SHP77 treated with DMSO at 0.1 percent for 48 hours (cell line): Measurements from ENCODE around the gene TEKT2.

ENCODE experiments used
- DNase-seq: peaks from one replicate; lab custom pipeline; 2025; lab: John Stamatoyannopoulos, UW

The TEKT2 gene, protein sequence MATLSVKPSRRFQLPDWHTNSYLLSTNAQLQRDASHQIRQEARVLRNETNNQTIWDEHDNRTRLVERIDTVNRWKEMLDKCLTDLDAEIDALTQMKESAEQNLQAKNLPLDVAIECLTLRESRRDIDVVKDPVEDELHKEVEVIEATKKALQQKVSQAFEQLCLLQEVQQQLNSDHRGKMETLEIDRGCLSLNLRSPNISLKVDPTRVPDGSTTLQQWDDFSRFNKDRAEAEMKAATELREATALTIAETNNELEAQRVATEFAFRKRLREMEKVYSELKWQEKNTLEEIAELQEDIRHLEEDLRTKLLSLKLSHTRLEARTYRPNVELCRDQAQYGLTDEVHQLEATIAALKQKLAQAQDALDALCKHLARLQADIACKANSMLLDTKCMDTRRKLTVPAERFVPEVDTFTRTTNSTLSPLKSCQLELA

DNA sequence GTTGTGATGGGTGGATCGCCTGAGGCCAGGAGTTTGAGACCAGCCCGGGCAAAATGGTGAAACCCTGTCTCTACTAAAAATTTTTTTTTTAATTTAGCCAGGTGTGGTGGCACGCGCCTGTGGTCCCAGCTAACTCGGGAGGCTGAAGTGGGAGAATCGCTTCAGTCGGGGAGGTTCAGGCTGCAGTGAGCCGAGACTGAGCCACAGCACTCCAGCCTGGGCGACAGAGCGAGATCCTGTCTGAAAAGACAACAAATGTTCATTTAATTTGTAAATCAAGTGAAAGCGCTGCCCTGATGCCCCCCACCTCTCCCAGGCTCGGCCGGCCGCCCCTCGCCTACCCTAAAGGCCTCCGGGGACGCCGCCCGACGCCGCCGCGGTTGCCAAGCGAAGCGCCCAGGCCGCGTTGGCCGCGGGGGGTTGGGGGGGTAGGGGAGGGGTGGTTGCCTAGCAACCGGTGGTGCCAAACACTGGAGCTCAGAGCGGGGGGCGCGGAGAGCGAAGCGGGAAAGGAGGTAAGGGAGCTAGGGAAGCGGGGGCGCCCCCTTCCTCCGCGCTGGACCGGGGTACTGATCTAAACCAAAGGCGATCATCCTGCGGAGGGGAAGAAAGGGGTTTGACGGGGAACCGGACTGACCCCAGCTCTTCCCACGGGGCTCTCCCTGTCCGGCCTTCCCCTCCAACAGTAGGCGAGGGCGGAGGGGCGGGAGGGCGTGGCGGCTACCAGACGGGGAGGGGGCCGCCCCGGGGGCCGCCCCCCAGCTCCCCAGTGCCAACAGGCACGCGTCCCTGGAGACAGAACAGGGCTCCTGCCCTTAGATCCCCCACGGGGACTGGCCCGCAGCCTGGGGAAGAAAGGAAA lies at the start of gene TEKT2:
TEKT2 (plus strand) TSS at position 460 of the 862 bp plus-strand sequence. CDS start 828 bp downstream, outside the sequence.
- no peak for DNase-seq

DNA sequence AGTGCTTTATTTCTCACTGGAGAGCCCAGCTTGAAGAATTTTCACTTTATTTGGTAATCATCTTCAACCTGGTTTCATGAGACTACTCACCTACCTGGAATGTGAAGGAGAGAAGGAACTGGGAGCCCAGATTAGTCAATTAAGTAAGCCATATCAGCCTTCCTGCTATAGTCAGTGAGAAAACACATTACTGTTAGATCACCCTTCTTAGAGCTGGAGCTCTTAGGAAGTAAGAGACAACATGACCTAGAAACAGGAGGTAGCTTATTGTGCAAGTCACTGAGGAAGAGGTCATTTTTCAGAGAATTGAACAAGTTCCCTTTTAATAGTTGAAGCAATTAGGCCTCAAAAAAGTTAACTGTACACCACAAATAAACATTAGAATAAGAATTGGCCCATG lies 49.2 kb upstream of the TEKT2 start:
- no peak for DNase-seq

DNA sequence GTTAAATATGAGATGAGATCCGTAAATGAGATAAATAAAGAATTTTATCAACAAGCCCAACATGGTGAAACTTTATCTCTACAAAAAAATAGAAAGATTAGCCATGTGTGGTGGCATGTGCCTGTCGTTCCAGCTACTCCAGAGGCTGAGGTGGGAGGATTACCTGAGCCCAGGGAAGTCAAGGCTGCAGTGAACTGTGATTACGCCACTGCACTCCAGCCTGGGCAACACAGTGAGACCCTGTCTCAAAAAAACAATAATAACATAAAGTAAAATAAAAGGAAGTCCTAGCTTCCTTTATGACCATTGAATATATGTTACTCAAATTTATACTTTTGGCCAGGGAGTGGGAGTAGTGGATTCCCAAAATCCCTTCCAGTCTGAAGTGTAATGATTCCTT lies 48.7 kb upstream of the TEKT2 start:
- DNase-seq, result no peak

DNA sequence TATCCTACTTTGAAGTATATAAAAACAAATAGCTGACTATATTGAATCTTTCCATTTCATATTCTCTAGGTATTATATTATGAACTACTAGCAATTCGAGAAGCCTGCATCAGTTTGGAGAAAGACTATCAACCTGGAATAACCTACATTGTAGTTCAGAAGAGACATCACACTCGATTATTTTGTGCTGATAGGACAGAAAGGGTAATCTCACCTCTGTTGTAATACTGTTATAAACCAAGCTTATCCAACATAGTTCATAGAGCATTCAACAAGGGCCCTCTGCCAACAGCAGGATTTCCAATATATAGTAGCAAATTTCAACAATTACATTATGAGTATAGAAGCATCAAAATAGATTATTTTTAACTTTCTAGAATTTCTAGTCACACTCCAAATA lies 43.7 kb upstream of the TEKT2 start:
- no peak for DNase-seq

DNA sequence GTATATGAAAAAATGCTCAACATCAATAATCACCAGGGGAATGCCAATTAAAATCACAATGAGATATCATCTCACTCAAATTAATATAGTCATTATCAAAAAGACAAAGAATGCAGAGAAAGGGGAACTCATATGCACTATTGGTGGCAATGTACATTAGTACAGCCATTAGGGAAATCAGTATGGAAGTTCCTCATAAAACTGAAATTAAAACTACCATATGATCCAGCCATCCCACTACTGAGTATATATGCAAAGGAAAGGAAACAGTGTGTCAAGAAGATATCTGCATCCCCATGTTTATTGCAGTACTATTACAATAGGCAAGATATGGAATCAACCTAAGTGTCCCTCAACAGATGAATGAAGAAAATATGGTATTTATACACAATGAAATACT lies 32.1 kb upstream of the TEKT2 start:
- no peak for DNase-seq

DNA sequence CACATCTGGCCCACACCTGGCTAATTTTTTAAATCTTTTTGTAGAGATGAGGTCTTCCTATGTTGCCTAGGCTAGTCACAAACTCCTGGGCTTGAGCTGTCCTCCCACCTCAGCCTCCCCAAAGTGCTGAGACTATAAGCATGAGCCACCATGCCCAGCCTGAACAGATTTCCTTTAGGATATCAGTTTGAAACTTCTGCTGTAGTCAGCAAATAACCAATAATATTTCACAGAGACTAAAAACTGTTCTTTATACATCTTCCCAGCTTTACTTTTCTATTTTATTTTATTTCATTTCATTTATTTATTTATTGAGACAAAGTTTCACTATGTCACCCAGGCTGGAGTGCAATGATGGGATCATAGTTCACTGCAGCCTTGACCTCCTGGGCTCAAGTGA lies 29.9 kb upstream of the TEKT2 start:
- DNase-seq, result no peak

DNA sequence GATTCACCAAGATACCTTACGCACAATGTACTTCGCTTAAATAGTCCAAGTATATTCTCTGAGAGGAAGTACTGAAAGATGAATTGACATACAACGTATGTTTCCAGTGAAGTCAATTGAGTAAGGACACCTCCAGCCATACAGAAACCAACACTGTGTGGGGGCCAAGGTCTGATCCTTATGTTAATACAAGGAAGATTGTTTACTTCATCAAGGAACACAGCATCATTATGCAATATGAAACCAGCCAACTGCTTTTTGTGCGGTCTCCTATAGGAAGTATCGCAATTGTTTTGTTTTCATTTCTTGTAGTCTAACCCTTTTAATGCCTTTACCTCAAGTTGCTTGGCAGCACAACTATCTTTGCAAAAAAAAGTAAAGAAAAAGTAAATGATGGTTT lies 28.2 kb upstream of the TEKT2 start:
- DNase-seq, result no peak

DNA sequence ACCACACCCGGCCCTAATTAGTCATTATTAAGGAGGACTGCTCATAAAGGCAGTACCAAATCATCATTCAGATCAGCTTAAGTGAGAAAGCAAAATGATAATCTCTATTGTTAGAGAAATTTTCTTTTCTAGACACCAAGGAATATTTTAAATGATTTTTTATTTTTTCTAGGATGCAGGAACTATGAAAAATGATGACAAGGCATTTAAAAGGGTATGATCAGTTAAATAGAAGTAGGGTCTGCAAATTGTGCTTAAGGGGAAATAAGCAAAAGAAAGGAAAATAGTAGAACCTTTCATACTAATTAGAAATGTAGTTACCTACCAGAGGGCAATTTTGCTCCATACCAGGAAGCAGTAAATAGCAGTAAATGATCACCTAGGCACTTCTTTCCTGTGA lies 21.6 kb upstream of the TEKT2 start:
- DNase-seq, result no peak

DNA sequence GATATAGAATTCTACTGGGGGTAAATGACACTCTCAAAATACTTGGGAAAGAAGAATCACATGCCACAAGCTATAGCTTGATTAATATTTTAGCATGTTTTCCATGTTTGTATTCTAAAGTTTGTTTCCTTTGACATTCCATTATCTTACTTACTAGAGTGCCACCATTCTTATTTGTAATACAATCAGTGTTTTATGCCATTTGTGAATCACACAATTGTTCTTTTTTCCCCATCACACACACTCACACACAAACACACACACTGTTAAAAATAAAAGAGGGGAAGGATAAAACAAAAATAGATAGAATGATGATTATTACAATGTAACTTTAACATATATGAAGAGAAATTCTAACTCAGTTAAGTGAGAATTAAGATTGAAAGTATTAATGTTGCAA lies 16.0 kb upstream of the TEKT2 start:
- no peak for DNase-seq

DNA sequence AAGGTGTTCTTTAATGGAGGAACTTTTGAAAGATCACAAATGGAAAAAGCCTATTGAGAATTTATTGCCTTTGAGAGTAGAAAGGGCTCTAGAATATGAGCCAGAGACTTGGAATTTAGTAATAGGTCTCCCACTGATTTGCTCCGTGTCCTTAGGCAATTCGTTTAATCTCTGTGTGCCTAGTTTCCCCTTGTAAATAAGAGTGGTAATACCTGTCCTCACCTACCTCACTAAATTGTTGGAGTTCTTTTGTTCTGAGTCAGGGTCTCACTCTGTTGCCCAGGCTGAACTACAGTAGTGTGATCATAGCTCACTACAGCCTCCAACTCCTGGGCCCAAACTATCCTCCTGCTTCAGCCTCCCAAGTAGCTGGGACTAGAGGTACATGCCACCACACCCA lies 15.0 kb upstream of the TEKT2 start:
- DNase-seq, result no peak

DNA sequence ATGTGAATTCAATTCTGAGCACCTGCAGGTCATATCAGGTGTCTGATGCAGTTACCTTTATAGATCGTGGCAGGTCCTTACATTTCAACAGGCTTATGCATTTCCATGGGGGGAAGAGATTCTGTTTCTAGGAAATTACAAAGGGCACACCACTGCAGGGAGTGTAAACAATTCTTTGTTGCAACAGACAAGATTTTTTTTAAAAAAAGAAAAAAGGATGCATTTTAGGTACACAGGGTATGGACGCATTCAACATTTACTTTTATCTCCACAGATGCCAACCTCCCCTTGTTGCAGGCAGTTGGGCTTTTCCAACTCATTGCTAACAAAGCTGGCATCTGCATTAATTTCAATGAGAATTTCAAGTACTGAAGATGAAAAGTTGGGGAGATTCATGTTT lies 13.5 kb upstream of the TEKT2 start:
- no peak for DNase-seq

DNA sequence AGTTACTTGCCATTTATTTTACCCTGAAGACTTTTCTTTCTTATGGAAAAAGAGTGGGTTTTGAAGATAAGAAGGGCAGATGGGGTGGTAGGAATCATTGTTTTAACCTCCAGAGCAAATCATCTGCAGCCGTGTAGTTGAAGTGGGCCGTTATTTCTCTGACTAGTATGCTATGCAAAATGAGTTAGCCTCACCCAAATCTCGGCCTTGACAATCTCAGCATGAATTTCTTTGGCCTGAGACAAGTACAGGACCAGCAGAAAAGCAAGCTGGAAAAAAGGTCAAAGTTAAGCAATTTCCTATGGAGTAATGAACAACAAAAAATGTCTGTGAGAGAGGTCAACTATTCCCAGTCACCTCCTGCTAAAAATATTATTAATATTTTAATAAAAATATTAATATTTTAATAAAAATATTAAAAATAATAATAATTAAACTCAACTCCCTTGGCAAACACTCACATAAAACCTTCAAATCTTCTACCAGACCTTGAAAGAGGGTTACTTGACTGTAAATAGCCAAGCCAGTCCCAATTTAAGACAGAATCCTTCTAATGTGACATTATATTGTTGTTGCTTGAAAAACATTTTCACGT lies 6.8 kb upstream of the TEKT2 start:
- DNase-seq, result no peak

DNA sequence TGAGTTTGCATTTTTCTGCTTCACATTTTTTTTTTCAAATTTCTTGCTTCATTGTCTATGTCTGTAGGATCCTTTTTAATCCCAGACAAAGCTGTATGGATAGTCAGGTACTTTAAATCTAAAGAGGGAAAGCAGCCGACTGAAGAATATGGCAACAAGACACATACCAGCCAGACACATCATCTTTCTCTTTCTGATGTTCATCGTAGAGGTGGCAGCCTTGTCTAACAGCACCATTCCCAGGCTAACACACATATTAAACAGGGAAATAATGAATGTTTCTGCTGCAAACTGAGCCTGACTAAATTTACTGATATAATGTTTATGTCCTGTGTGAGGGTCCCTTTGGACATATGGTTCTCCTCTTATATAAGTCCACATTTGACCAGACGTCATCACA lies 3.7 kb upstream of the TEKT2 start:
- no peak for DNase-seq

DNA sequence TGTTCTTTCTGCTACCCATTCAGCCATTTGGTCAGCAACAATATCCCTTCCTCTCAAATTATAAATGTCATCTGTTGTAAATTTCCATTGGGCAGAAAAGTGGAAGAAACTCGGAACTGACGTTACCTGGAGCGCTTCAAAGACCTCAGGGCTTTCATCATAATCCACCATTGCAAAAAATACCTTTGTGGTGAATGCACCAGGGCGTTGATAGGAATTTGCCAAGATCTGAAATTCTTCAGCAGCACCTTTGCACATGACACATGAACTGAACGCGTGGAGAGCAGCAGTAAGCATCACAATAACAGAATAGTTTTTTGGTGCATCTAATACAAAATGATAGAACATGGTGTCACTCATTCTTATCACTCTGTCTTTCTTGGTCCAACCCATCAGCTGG lies 3.1 kb upstream of the TEKT2 start:
- DNase-seq, result no peak

DNA sequence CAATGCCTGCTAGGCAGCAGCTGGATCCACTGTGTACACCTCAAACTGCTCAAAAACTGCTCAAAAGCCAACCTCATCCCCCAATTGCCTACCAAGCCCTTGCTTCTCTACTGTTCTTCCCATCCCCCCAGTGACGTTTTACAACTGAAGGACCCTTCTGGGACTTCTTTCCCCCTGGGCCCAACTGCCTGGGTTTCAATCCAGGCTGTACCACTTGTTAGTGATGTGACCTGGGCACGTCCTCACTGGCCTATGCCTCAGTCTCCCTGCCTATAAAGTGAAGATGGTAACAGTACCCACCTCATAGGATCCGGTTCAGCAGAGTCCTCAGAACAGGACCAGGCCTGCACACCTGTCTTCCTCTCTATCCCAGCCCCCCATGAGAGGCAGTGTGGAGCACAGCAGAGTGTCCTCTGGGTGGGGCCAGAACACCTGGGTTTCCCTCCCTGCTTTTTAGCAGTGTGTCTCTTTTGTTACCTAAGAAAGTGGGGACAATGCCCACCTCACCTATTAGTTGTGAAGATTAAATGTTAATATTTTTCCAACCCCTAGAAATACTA lies 1.9 kb upstream of the TEKT2 start:
- DNase-seq, result no peak

DNA sequence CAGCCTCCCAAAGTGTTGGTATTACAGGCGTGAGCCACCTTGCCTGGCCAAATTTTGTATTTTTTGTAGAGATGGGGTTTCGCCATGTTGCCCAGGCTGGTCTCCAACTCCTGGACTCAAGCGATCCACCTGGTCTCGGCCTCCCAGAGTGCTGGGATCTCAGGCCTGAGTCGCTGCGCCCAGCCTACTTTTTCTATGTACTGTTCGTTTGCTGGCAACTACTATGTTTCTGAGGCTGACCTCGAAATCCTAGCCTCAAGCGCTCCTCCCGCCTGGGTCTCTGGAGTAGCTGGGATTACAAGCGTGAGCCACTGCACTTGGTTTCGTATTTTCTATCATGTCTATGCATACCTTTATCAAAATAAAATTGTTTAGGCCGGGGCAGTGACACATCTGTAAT lies 675 bp upstream of the TEKT2 start:
- no peak for DNase-seq

DNA sequence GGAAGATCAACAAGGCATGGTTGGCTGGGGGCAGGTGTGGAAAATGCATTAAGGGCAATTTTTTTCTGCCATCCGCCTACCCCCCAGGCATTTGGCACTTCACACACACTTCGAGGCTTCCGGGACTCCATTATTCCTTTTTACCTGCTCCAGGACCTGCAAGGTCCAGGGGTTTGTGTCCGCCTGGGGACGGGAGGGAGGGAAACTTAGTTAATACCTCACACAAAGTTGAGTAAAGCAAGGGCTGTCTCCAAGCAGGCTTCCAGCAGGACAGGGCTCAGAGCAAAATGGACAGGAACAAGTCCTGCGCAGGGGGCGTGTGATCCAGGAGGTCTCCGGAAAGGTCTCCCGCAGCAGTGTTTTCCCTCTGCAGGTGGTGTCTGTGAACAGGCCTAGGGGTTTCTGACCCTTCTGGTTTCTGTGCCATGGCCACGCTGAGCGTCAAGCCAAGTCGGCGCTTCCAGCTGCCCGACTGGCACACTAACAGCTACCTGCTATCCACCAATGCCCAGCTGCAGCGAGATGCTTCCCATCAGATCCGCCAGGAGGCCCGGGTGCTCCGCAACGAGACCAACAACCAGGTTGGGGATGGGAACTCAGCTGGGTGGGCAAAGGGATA lies 712 bp downstream of the TEKT2 start:
- DNase-seq, result no peak

DNA sequence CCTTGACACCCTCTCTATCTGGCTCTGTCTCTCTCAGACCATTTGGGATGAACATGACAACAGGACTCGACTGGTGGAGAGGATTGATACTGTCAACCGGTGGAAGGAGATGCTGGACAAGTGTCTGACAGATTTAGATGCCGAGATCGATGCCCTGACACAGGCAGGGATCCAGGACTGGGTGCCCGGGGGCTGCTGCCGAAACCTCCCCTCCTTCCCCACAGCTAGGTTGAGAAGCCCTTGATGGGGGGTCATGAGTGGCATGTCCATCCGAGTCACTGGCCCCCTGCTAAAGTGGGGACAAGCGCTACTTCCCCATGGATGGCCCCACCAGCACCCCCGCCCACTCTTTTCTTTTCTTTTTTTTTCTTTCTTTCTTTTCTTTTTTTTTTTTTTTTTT lies 1.2 kb downstream of the TEKT2 start:
- no peak for DNase-seq

DNA sequence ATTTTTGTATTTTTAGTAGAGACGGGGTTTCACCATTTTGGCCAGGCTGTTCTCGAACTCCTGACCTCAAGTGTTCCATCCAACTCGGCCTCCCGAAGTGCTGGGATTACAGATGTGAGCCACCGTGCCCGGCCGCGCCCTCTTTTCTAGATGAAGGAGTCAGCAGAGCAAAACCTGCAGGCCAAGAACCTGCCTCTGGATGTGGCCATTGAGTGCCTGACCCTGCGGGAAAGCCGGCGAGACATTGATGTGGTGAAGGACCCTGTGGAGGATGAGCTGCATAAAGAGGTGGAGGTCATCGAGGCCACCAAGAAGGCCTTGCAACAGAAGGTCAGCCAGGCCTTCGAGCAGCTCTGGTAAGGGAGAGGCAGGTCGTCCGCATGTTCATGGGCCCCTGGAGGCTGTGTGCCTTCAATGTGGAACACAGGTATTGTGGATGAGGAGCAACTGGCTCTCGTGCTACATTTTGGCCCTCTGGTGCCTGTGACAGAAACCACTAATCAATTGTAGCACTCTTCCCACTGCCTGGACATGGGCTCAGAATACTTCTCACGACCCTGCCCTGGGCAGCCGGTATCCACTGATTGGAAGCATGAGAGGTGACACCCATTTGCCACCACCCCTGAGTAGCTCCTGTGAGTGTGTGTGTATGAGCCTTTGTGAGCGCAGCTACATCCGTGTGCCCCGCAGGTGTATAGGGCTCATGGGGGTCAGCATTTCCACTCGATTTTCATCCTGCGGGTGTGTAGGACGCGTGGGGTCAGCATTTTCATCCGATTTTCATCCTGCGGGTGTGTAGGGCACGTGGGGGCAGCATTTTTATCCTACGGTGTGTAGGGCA lies 2.0 kb downstream of the TEKT2 start:
- DNase-seq, result no peak

DNA sequence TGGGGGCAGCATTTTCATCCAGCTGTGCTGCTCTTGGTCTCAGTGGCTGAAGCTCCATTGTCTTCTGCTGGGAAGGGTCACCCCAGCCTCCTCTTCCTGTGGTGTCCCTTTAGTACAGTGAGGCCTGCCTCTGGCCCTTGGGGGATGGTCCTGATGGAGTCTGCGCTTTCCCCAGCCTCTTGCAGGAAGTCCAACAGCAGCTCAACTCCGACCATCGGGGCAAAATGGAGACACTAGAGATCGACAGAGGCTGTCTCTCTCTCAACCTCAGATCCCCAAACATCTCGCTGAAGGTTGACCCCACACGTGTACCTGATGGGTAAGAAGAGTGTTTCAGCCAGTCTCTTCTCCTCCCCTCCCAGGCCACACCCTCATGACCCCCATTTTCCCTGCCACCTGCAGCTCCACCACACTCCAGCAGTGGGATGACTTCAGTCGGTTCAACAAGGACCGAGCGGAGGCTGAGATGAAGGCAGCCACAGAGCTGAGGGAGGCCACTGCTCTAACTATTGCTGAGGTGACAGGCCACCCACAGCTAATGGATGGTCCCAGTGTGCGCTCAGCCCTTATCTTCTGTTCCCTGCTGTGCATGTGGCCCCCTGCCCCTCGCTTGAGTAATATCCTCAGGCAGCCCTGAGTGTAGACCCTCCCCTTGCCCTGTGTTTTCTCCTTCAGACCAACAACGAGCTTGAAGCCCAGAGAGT lies 2.8 kb downstream of the TEKT2 start:
- DNase-seq, result no peak
